Liver (tissue), 9 donors: ENCODE results near the gene BDH1. TPM values are rescaled to one million over a fixed set of nuclear protein-coding genes. Genes with fewer than 3 reads are reported as not detected.

Source experiments
- DNase-seq: peaks from one replicate; pipeline ENCODE4 v3.0.0-alpha.2; 2017; ENCODE audit warnings: low spot score
- H3K27ac ChIP-seq, 2 donors: one replicate each; pipeline ENCODE4 v1.7.0; 2013; ENCODE audit warnings: inconsistent platforms in 2 of 2, low read length in 2 of 2, control low read depth in 1 of 2, low read depth in 1 of 2, mild to moderate bottlenecking in 1 of 2
- H3K27me3 ChIP-seq, 4 donors: one replicate each; pipeline versions ENCODE4 v1.6.1 to v1.7.0; 2013; ENCODE audit warnings: low read length in 3 of 4, inconsistent platforms in 1 of 4, mild to moderate bottlenecking in 1 of 4, moderate library complexity in 1 of 4; ENCODE audit not compliant: control insufficient read depth in 4 of 4, insufficient read depth in 4 of 4
- H3K36me3 ChIP-seq, 4 donors: one replicate each; pipeline versions ENCODE4 v1.6.1 to v1.7.0; 2013; ENCODE audit warnings: low read length in 3 of 4, mild to moderate bottlenecking in 3 of 4, low read depth in 1 of 4, moderate library complexity in 1 of 4; ENCODE audit not compliant: control insufficient read depth in 4 of 4, insufficient read depth in 3 of 4
- H3K4me1 ChIP-seq, 4 donors: one replicate each; pipeline versions ENCODE4 v1.6.1 to v1.7.0; 2013; ENCODE audit warnings: low read length in 3 of 4, mild to moderate bottlenecking in 3 of 4, moderate library complexity in 1 of 4; ENCODE audit not compliant: control insufficient read depth in 4 of 4, insufficient read depth in 4 of 4
- H3K4me3 ChIP-seq, 3 donors: one replicate each; pipeline versions ENCODE4 v1.6.1 to v1.7.0; 2013; ENCODE audit warnings: low read length in 3 of 3, control low read depth in 1 of 3, low read depth in 1 of 3, mild to moderate bottlenecking in 1 of 3
- H3K9ac ChIP-seq, 2 donors: one replicate each; pipeline ENCODE4 v1.7.0; 2013; ENCODE audit warnings: low read length in 2 of 2, mild to moderate bottlenecking in 2 of 2, moderate library complexity in 2 of 2, control low read depth in 1 of 2, low read depth in 1 of 2
- H3K9me3 ChIP-seq, 4 donors: one replicate each; pipeline versions ENCODE4 v1.6.1 to v1.7.0; 2013; ENCODE audit warnings: low read length in 3 of 4; ENCODE audit not compliant: control insufficient read depth in 4 of 4
- CTCF ChIP-seq: fragments of 150-350 bp; IDR thresholded peaks from 2 replicates; pipeline ENCODE4 v1.5.1; 2017; ENCODE audit warnings: improper control_type of control experiment, low read depth, low read length; ENCODE audit not compliant: missing input control
- EGR1 ChIP-seq, 2 donors: IDR thresholded peaks; 2 replicates each; pipeline ENCODE4 v1.6.1; 2016 to 2018; ENCODE audit warnings: antibody characterized with exemption in 2 of 2, low read depth in 2 of 2
- FOXA1 ChIP-seq: IDR thresholded peaks from 2 replicates; pipeline ENCODE4 v1.6.1; 2016; ENCODE audit warnings: antibody characterized with exemption
- FOXA2 ChIP-seq: IDR thresholded peaks from 2 replicates; pipeline ENCODE4 v1.6.1; 2016; ENCODE audit warnings: antibody characterized with exemption
- GABPA ChIP-seq, 2 donors: IDR thresholded peaks in 1 of 2; conservative IDR thresholded peaks in 1 of 2; 2 replicates each; pipeline ENCODE4 v1.6.1; 2016; ENCODE audit warnings: antibody characterized with exemption in 2 of 2, mild to moderate bottlenecking in 1 of 2, moderate library complexity in 1 of 2
- HNF4A ChIP-seq, 2 donors: conservative IDR thresholded peaks; 2 replicates each; pipeline ENCODE4 v1.6.1; 2016; ENCODE audit warnings: antibody characterized with exemption in 2 of 2, mild to moderate bottlenecking in 2 of 2
- HNF4G ChIP-seq: IDR thresholded peaks from 2 replicates; pipeline ENCODE4 v1.6.1; 2016; ENCODE audit warnings: antibody characterized with exemption
- JUND ChIP-seq, 2 donors: IDR thresholded peaks; 2 replicates each; pipeline ENCODE4 v1.6.1; 2016; ENCODE audit warnings: antibody characterized with exemption in 2 of 2
- MAX ChIP-seq: IDR thresholded peaks from 2 replicates; pipeline ENCODE4 v1.6.1; 2016; ENCODE audit warnings: antibody characterized with exemption
- NR2F2 ChIP-seq: IDR thresholded peaks from 2 replicates; pipeline ENCODE4 v1.6.1; 2016; ENCODE audit warnings: antibody characterized with exemption
- RAD21 ChIP-seq, 2 donors: IDR thresholded peaks; 2 replicates each; pipeline ENCODE4 v1.6.1; 2016; ENCODE audit warnings: antibody characterized with exemption in 2 of 2, mild to moderate bottlenecking in 2 of 2
- RXRA ChIP-seq, 2 donors: IDR thresholded peaks; 2 replicates each; pipeline ENCODE4 v1.6.1; 2017 to 2018; ENCODE audit warnings: antibody characterized with exemption in 2 of 2, mild to moderate bottlenecking in 1 of 2
- SP1 ChIP-seq: IDR thresholded peaks from 2 replicates; pipeline ENCODE4 v1.6.1; 2018; ENCODE audit warnings: antibody characterized with exemption, mild to moderate bottlenecking
- TAF1 ChIP-seq: conservative IDR thresholded peaks from 2 replicates; pipeline ENCODE4 v1.6.1; 2016; ENCODE audit warnings: antibody characterized with exemption, mild to moderate bottlenecking
- ZBTB33 ChIP-seq: IDR thresholded peaks from 2 replicates; pipeline ENCODE4 v1.6.1; 2016; ENCODE audit warnings: antibody characterized with exemption
- WGBS: extraction: QIAGEN DNeasy Blood & Tissue Kit; methylation state at CpG from one replicate; pipeline ENCODE4 v1.1.7; 2013; 5-methylcytosine and 5-hydroxymethylcytosine counted together
- polyA plus RNA-seq, 2 donors: library from polyadenylated mRNA; stranded (reverse) in 1 of 2; unstranded in 1 of 2; fragments of 200-250 nt in 1 of 2; fragments of >200 nt in 1 of 2; fragmentation: Nextera tagmentation in 1 of 2; extraction: Ambion mirVana in 1 of 2; gene quantifications; one replicate each; pipeline versions ENCODE4 v1.2.1 to v1.2.3, GENCODE V29; 2013 to 2015
- total RNA-seq, 2 donors: library from RNA; depleted of rRNA; stranded (reverse); fragments of >200 nt; gene quantifications; one replicate each; pipeline ENCODE4 v1.2.3, GENCODE V29; 2014
- TF ChIP-seq, protein P1 (sequence below): IDR thresholded peaks from 2 replicates; pipeline ENCODE4 v1.6.1; 2016; ENCODE audit warnings: antibody characterized with exemption
- TF ChIP-seq, protein P2 (sequence below): IDR thresholded peaks from 2 replicates; pipeline ENCODE4 v1.6.1; 2016; ENCODE audit warnings: antibody characterized with exemption, mild to moderate bottlenecking
- donor health status: healthy.
- donor health status: healthy.
- donor health status: healthy.
- donor health status: healthy.
- donor health status: healthy.

Gene BDH1
- total and polyA plus RNA-seq, 4 donors, result 49.4 to 268 (median 177) TPM

- Histone ChIP-seq H3K36me3 (peaks cover 0 to 3% (median 1%) of the 10 kb centered on the region in 4 donors), H3K27me3 (no peaks in the 10 kb centered on the region), H3K27ac (peak overlapping the region; percentile 51 to 62), H3K4me1 (peaks cover 8 to 21% (median 15%) of the 10 kb centered on the region in 4 donors), H3K4me3 (peak overlapping the region; percentile 54 to 63 (median 60)), H3K9me3 (no peaks in the 10 kb centered on the region), H3K9ac (peak overlapping the region in 1 of 2 donors; percentile 5)
- peak; percentile 91 for DNase-seq
- WGBS, result 50% methylated on average over 60 of the region's 60 CpGs
- TF ChIP-seq EGR1 (IDR thresholded peaks at IDR 0.05; ENCODE audit: low read depth in 2 of 2) (no peak), HNF4A (conservative IDR thresholded peaks at IDR 0.05) (no peak), GABPA (IDR thresholded peaks at IDR 0.05 in 1 of 2, conservative IDR thresholded peaks at IDR 0.05 in 1 of 2) (no peak), SP1 (peak; percentile 13), FOXA1 (no peak), TAF1 (no peak), MAX (no peak), NR2F2 (no peak), FOXA2 (no peak), RAD21 (IDR thresholded peaks at IDR 0.05) (peak in 1 of 2 donors; percentile 23), JUND (IDR thresholded peaks at IDR 0.05) (no peak), ZBTB33 (peak; percentile 50), CTCF (peak; percentile 36), RXRA (IDR thresholded peaks at IDR 0.05) (no peak), HNF4G (no peak)
- TF ChIP-seq, protein P1, sequence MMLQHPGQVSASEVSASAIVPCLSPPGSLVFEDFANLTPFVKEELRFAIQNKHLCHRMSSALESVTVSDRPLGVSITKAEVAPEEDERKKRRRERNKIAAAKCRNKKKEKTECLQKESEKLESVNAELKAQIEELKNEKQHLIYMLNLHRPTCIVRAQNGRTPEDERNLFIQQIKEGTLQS, result no peak
- TF ChIP-seq, protein P2, sequence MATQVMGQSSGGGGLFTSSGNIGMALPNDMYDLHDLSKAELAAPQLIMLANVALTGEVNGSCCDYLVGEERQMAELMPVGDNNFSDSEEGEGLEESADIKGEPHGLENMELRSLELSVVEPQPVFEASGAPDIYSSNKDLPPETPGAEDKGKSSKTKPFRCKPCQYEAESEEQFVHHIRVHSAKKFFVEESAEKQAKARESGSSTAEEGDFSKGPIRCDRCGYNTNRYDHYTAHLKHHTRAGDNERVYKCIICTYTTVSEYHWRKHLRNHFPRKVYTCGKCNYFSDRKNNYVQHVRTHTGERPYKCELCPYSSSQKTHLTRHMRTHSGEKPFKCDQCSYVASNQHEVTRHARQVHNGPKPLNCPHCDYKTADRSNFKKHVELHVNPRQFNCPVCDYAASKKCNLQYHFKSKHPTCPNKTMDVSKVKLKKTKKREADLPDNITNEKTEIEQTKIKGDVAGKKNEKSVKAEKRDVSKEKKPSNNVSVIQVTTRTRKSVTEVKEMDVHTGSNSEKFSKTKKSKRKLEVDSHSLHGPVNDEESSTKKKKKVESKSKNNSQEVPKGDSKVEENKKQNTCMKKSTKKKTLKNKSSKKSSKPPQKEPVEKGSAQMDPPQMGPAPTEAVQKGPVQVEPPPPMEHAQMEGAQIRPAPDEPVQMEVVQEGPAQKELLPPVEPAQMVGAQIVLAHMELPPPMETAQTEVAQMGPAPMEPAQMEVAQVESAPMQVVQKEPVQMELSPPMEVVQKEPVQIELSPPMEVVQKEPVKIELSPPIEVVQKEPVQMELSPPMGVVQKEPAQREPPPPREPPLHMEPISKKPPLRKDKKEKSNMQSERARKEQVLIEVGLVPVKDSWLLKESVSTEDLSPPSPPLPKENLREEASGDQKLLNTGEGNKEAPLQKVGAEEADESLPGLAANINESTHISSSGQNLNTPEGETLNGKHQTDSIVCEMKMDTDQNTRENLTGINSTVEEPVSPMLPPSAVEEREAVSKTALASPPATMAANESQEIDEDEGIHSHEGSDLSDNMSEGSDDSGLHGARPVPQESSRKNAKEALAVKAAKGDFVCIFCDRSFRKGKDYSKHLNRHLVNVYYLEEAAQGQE, result peak; percentile 83
These were observed 1.0 kb downstream of the BDH1 start for GRCh38 chr3:197554562-197555280.
